Liver (tissue), 9 donors: Measurements from ENCODE around the gene SNUPN. TPM values are rescaled to one million over a fixed set of nuclear protein-coding genes. Genes with fewer than 3 reads are reported as not detected.
"Not testable (repeated sequence)": the region's sequence is repeated elsewhere in the genome, so short reads cannot be mapped to it uniquely, and the experiment has no call there.

ENCODE experiments used
- DNase-seq: peaks from one replicate; pipeline ENCODE4 v3.0.0-alpha.2; 2017; ENCODE audit warnings: low spot score
- H3K27ac ChIP-seq, 2 donors: one replicate each; pipeline ENCODE4 v1.7.0; 2013; ENCODE audit warnings: inconsistent platforms in 2 of 2, low read length in 2 of 2, control low read depth in 1 of 2, low read depth in 1 of 2, mild to moderate bottlenecking in 1 of 2
- H3K27me3 ChIP-seq, 4 donors: one replicate each; pipeline versions ENCODE4 v1.6.1 to v1.7.0; 2013; ENCODE audit warnings: low read length in 3 of 4, inconsistent platforms in 1 of 4, mild to moderate bottlenecking in 1 of 4, moderate library complexity in 1 of 4; ENCODE audit not compliant: control insufficient read depth in 4 of 4, insufficient read depth in 4 of 4
- H3K36me3 ChIP-seq, 4 donors: one replicate each; pipeline versions ENCODE4 v1.6.1 to v1.7.0; 2013; ENCODE audit warnings: low read length in 3 of 4, mild to moderate bottlenecking in 3 of 4, low read depth in 1 of 4, moderate library complexity in 1 of 4; ENCODE audit not compliant: control insufficient read depth in 4 of 4, insufficient read depth in 3 of 4
- H3K4me1 ChIP-seq, 4 donors: one replicate each; pipeline versions ENCODE4 v1.6.1 to v1.7.0; 2013; ENCODE audit warnings: low read length in 3 of 4, mild to moderate bottlenecking in 3 of 4, moderate library complexity in 1 of 4; ENCODE audit not compliant: control insufficient read depth in 4 of 4, insufficient read depth in 4 of 4
- H3K4me3 ChIP-seq, 3 donors: one replicate each; pipeline versions ENCODE4 v1.6.1 to v1.7.0; 2013; ENCODE audit warnings: low read length in 3 of 3, control low read depth in 1 of 3, low read depth in 1 of 3, mild to moderate bottlenecking in 1 of 3
- H3K9ac ChIP-seq, 2 donors: one replicate each; pipeline ENCODE4 v1.7.0; 2013; ENCODE audit warnings: low read length in 2 of 2, mild to moderate bottlenecking in 2 of 2, moderate library complexity in 2 of 2, control low read depth in 1 of 2, low read depth in 1 of 2
- H3K9me3 ChIP-seq, 4 donors: one replicate each; pipeline versions ENCODE4 v1.6.1 to v1.7.0; 2013; ENCODE audit warnings: low read length in 3 of 4; ENCODE audit not compliant: control insufficient read depth in 4 of 4
- ATF3 ChIP-seq: IDR thresholded peaks from 2 replicates; pipeline ENCODE4 v1.6.1; 2016; ENCODE audit warnings: antibody characterized with exemption
- CTCF ChIP-seq: fragments of 150-350 bp; IDR thresholded peaks from 2 replicates; pipeline ENCODE4 v1.5.1; 2017; ENCODE audit warnings: improper control_type of control experiment, low read depth, low read length; ENCODE audit not compliant: missing input control
- EGR1 ChIP-seq, 2 donors: IDR thresholded peaks; 2 replicates each; pipeline ENCODE4 v1.6.1; 2016 to 2018; ENCODE audit warnings: antibody characterized with exemption in 2 of 2, low read depth in 2 of 2
- FOXA1 ChIP-seq: IDR thresholded peaks from 2 replicates; pipeline ENCODE4 v1.6.1; 2016; ENCODE audit warnings: antibody characterized with exemption
- FOXA2 ChIP-seq: IDR thresholded peaks from 2 replicates; pipeline ENCODE4 v1.6.1; 2016; ENCODE audit warnings: antibody characterized with exemption
- HNF4A ChIP-seq, 2 donors: conservative IDR thresholded peaks; 2 replicates each; pipeline ENCODE4 v1.6.1; 2016; ENCODE audit warnings: antibody characterized with exemption in 2 of 2, mild to moderate bottlenecking in 2 of 2
- HNF4G ChIP-seq: IDR thresholded peaks from 2 replicates; pipeline ENCODE4 v1.6.1; 2016; ENCODE audit warnings: antibody characterized with exemption
- MAX ChIP-seq: IDR thresholded peaks from 2 replicates; pipeline ENCODE4 v1.6.1; 2016; ENCODE audit warnings: antibody characterized with exemption
- NR2F2 ChIP-seq: IDR thresholded peaks from 2 replicates; pipeline ENCODE4 v1.6.1; 2016; ENCODE audit warnings: antibody characterized with exemption
- REST ChIP-seq: IDR thresholded peaks from 2 replicates; pipeline ENCODE4 v1.6.1; 2016; ENCODE audit warnings: antibody characterized with exemption, mild to moderate bottlenecking
- RXRA ChIP-seq, 2 donors: IDR thresholded peaks; 2 replicates each; pipeline ENCODE4 v1.6.1; 2017 to 2018; ENCODE audit warnings: antibody characterized with exemption in 2 of 2, mild to moderate bottlenecking in 1 of 2
- SP1 ChIP-seq: IDR thresholded peaks from 2 replicates; pipeline ENCODE4 v1.6.1; 2018; ENCODE audit warnings: antibody characterized with exemption, mild to moderate bottlenecking
- TAF1 ChIP-seq: conservative IDR thresholded peaks from 2 replicates; pipeline ENCODE4 v1.6.1; 2016; ENCODE audit warnings: antibody characterized with exemption, mild to moderate bottlenecking
- YY1 ChIP-seq: IDR thresholded peaks from 2 replicates; pipeline ENCODE4 v1.6.1; 2016; ENCODE audit warnings: antibody characterized with exemption, mild to moderate bottlenecking
- ZBTB33 ChIP-seq: IDR thresholded peaks from 2 replicates; pipeline ENCODE4 v1.6.1; 2016; ENCODE audit warnings: antibody characterized with exemption
- WGBS: extraction: QIAGEN DNeasy Blood & Tissue Kit; methylation state at CpG from one replicate; pipeline ENCODE4 v1.1.7; 2013; 5-methylcytosine and 5-hydroxymethylcytosine counted together
- polyA plus RNA-seq, 2 donors: library from polyadenylated mRNA; stranded (reverse) in 1 of 2; unstranded in 1 of 2; fragments of 200-250 nt in 1 of 2; fragments of >200 nt in 1 of 2; fragmentation: Nextera tagmentation in 1 of 2; extraction: Ambion mirVana in 1 of 2; gene quantifications; one replicate each; pipeline versions ENCODE4 v1.2.1 to v1.2.3, GENCODE V29; 2013 to 2015
- total RNA-seq, 2 donors: library from RNA; depleted of rRNA; stranded (reverse); fragments of >200 nt; gene quantifications; one replicate each; pipeline ENCODE4 v1.2.3, GENCODE V29; 2014
- donor health status: healthy.
- donor health status: healthy.
- donor health status: healthy.
- donor health status: healthy.
- donor health status: healthy.

SNUPN gene
- total and polyA plus RNA-seq, 4 donors: 7.8 to 13.2 (median 12.1) TPM

GRCh38 chr15:75590239-75590638, 35.3 kb downstream of the SNUPN start:
- WGBS: 94% methylated on average over 2 of the region's 2 CpGs
- no peak for DNase-seq
- no peaks in the 10 kb centered on the region for H3K9me3 ChIP-seq
- H3K27me3 ChIP-seq: no peaks in the 10 kb centered on the region
- H3K36me3 ChIP-seq: peaks cover 0 to 8% (median 1%) of the 10 kb centered on the region in 4 donors
- no peaks in the 10 kb centered on the region for H3K4me1 ChIP-seq
- H3K27ac ChIP-seq: no peak overlapping the region
- TF ChIP-seq FOXA2 (no peak), REST (no peak), ZBTB33 (no peak), HNF4A (conservative IDR thresholded peaks at IDR 0.05) (no peak), HNF4G (no peak), YY1 (no peak), TAF1 (no peak), ATF3 (no peak), EGR1 (IDR thresholded peaks at IDR 0.05; ENCODE audit: low read depth in 2 of 2) (no peak), CTCF (no peak), NR2F2 (no peak), SP1 (no peak), MAX (no peak), FOXA1 (no peak), RXRA (IDR thresholded peaks at IDR 0.05) (no peak)
- H3K4me3 ChIP-seq: no peak overlapping the region
- H3K9ac ChIP-seq: no peak overlapping the region

- Histone ChIP-seq H3K9me3 (no peaks in the 10 kb centered on the region), H3K9ac (no peak overlapping the region), H3K27ac (no peak overlapping the region), H3K4me1 (no peaks in the 10 kb centered on the region), H3K36me3 (peaks cover 0 to 4% (median 1%) of the 10 kb centered on the region in 4 donors), H3K4me3 (no peak overlapping the region), H3K27me3 (no peaks in the 10 kb centered on the region)
- no peak for DNase-seq
- 95% methylated on average over 5 of the region's 5 CpGs for WGBS
- TF ChIP-seq YY1: no peak
- no peak for TF ChIP-seq MAX
These were observed 36.5 kb downstream of the SNUPN start for GRCh38 chr15:75589071-75589470.

- not testable (repeated sequence) for DNase-seq, H3K36me3 ChIP-seq, H3K9me3 ChIP-seq, H3K4me3 ChIP-seq, H3K27me3 ChIP-seq, H3K4me1 ChIP-seq, H3K27ac ChIP-seq, H3K9ac ChIP-seq
- WGBS: 96% methylated on average over 5 of the region's 5 CpGs
These were observed 39.1 kb downstream of the SNUPN start for GRCh38 chr15:75586422-75586821.
